ENCODE results near the gene CNTNAP2.

The CNTNAP2 gene

GRCh38 chr7:146635205-146636032 lies 518.8 kb downstream of the CNTNAP2 start:
- DNase-seq: peak; percentile 89

- DNase-seq: no peak
These were observed 519.4 kb downstream of the CNTNAP2 start for GRCh38 chr7:146636033-146636356.

GRCh38 chr7:146636581-146636980 lies 520.0 kb downstream of the CNTNAP2 start:
- no peak for DNase-seq

- no peak for DNase-seq
These were observed 522.7 kb downstream of the CNTNAP2 start for GRCh38 chr7:146639291-146639690.

- DNase-seq: no peak
These were observed 524.9 kb downstream of the CNTNAP2 start for GRCh38 chr7:146641491-146641890.

GRCh38 chr7:146645383-146645976 lies 528.9 kb downstream of the CNTNAP2 start:
- DNase-seq: no peak

GRCh38 chr7:146647445-146647844 lies 530.8 kb downstream of the CNTNAP2 start:
- DNase-seq: no peak

- DNase-seq: no peak
These were observed 535.6 kb downstream of the CNTNAP2 start for GRCh38 chr7:146652176-146652575.

- DNase-seq: no peak
These were observed 537.4 kb downstream of the CNTNAP2 start for GRCh38 chr7:146654048-146654447.

- peak; percentile 75 for DNase-seq
These were observed 539.6 kb downstream of the CNTNAP2 start for GRCh38 chr7:146655928-146656797.

GRCh38 chr7:146656988-146657387 lies 540.4 kb downstream of the CNTNAP2 start:
- no peak for DNase-seq

- no peak for DNase-seq
These were observed 542.0 kb downstream of the CNTNAP2 start for GRCh38 chr7:146658604-146659003.

GRCh38 chr7:146659732-146660131 lies 543.1 kb downstream of the CNTNAP2 start:
- no peak for DNase-seq

- DNase-seq: no peak
These were observed 544.2 kb downstream of the CNTNAP2 start for GRCh38 chr7:146660839-146661238.

GRCh38 chr7:146661435-146661834 lies 544.8 kb downstream of the CNTNAP2 start:
- no peak for DNase-seq

GRCh38 chr7:146661929-146662328 lies 545.3 kb downstream of the CNTNAP2 start:
- no peak for DNase-seq

GRCh38 chr7:146665023-146665422 lies 548.4 kb downstream of the CNTNAP2 start:
- DNase-seq: no peak

GRCh38 chr7:146670532-146670931 lies 553.9 kb downstream of the CNTNAP2 start:
- DNase-seq: no peak

- DNase-seq: no peak
These were observed 564.9 kb downstream of the CNTNAP2 start for GRCh38 chr7:146681487-146681886.

- no peak for DNase-seq
These were observed 566.8 kb downstream of the CNTNAP2 start for GRCh38 chr7:146683439-146683838.

GRCh38 chr7:146690987-146691386 lies 574.4 kb downstream of the CNTNAP2 start:
- no peak for DNase-seq

GRCh38 chr7:146698995-146699610 lies 582.5 kb downstream of the CNTNAP2 start:
- no peak for DNase-seq

- DNase-seq: no peak
These were observed 583.5 kb downstream of the CNTNAP2 start for GRCh38 chr7:146700015-146700560.
